ENCODE measurements around the gene ACTL10. TPM values are rescaled to one million over a fixed set of nuclear protein-coding genes. Genes with fewer than 3 reads are reported as not detected.
"Not testable (repeated sequence)": the region's sequence is repeated elsewhere in the genome, so short reads cannot be mapped to it uniquely, and the experiment has no call there.

The ACTL10 gene
- total and polyA plus RNA-seq, 2 donors, result 0.95 to 2.5 TPM

DNA sequence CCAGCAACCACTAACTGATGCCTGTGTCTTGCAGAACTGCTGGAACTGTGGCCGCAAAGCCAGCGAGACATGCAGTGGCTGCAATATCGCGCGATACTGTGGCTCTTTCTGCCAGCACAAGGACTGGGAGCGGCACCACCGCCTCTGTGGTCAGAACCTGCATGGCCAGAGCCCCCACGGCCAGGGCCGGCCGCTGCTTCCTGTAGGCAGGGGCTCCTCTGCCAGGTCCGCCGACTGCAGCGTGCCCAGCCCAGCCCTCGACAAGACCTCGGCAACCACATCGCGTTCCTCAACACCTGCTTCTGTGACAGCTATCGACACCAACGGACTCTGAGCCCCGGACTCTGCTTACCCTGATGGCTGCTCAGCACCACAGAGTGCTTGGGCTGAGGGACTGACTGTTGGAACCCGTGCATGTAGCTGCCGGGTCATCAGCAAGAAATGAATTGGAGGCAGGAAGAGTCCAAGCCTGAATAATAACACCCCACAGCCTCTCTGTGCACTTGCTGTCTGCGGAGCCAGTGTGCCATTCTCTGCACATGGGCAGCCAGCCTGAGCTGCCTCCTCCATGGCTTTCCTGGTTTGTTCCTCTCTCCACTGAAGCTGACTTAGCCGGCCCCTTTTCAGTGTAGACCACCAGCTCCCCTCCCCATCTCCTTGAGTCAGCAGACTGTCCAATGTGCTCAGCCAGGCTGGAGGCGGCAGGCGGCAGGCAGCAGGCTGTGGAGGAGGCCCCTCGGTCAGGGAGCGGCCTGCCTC lies 22.3 kb upstream of the ACTL10 start:
- H3K27ac ChIP-seq (ENCODE audit: low read depth), result no peak overlapping the region
- no peak overlapping the region for H3K4me3 ChIP-seq (ENCODE audit: low read depth, low read length)
- DNase-seq (ENCODE audit: extremely low spot score), result no peak
- WGBS, result 85% methylated on average over 28 of the region's 28 CpGs
- H3K36me3 ChIP-seq (ENCODE audit: insufficient read depth), result no peaks in the 10 kb centered on the region
- no peaks in the 10 kb centered on the region for H3K4me1 ChIP-seq (ENCODE audit: insufficient read depth)

DNA sequence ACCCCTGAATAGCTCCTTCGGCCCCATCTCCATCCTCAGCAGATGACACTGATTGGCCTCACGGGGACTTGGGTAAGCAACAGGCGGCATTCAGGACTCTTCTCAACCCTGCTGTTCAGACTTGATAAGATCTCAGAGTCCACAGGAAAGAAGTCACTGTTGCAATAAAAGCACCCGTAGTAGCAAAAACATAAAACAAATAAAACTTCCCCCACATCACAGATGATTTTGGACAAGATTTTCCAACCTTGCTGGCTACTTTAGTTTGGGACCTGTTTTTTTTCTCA lies 21.7 kb upstream of the ACTL10 start:
- no peaks in the 10 kb centered on the region for H3K4me1 ChIP-seq (ENCODE audit: insufficient read depth)
- no peak for DNase-seq (ENCODE audit: extremely low spot score)
- H3K36me3 ChIP-seq (ENCODE audit: insufficient read depth), result no peaks in the 10 kb centered on the region
- no peak overlapping the region for H3K4me3 ChIP-seq (ENCODE audit: low read depth, low read length)
- WGBS, result 57% methylated on average over 4 of the region's 4 CpGs
- H3K27ac ChIP-seq (ENCODE audit: low read depth), result no peak overlapping the region

DNA sequence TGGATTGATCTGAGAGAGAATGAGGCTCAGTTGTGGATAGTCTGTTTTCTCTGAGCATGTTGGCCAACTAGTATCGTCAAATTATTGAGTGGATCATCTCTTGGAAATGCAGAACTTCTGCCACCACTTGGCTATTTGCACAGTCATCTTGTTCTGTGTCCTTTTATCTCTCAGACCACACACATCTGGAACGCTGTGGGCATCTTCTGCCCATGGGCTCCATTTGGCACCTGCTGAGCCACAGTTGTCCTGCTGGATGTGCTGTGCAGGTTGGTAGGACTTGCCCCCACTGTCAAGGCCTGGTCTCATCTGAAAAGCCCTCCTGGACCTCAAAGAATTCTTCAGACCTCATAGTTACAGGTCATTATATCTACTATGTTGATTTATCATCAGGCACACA lies 21.3 kb upstream of the ACTL10 start:
- H3K27ac ChIP-seq (ENCODE audit: low read depth), result no peak overlapping the region
- 86% methylated on average over 2 of the region's 2 CpGs for whole genome bisulfite sequencing
- H3K4me3 ChIP-seq (ENCODE audit: low read depth, low read length), result no peak overlapping the region
- DNase-seq (ENCODE audit: extremely low spot score), result no peak
- no peaks in the 10 kb centered on the region for H3K36me3 ChIP-seq (ENCODE audit: insufficient read depth)
- no peaks in the 10 kb centered on the region for H3K4me1 ChIP-seq (ENCODE audit: insufficient read depth)

DNA sequence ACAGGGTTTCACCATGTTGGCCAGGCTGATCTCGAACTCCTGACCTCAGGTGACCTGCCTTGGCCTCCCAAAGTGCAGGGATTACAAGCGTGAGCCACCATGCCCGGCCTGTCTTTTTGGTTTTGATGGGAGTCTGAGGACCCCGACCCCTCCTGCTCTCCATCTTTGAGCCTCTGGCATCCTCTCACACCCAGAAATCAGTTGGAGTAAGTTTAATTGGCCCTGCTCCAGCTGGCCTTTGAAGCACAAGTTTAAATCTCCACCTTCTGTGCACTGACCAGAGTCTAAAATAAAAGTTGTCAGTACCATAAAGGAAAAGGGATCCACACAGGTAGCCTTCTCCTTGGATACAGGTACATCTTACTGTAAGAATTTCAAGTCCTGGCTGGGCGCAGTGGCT lies 20.6 kb upstream of the ACTL10 start:
- no peaks in the 10 kb centered on the region for H3K36me3 ChIP-seq (ENCODE audit: insufficient read depth)
- H3K27ac ChIP-seq (ENCODE audit: low read depth), result no peak overlapping the region
- WGBS, result 91% methylated on average over 5 of the region's 5 CpGs
- no peaks in the 10 kb centered on the region for H3K4me1 ChIP-seq (ENCODE audit: insufficient read depth)
- no peak for DNase-seq (ENCODE audit: extremely low spot score)
- H3K4me3 ChIP-seq (ENCODE audit: low read depth, low read length), result no peak overlapping the region

DNA sequence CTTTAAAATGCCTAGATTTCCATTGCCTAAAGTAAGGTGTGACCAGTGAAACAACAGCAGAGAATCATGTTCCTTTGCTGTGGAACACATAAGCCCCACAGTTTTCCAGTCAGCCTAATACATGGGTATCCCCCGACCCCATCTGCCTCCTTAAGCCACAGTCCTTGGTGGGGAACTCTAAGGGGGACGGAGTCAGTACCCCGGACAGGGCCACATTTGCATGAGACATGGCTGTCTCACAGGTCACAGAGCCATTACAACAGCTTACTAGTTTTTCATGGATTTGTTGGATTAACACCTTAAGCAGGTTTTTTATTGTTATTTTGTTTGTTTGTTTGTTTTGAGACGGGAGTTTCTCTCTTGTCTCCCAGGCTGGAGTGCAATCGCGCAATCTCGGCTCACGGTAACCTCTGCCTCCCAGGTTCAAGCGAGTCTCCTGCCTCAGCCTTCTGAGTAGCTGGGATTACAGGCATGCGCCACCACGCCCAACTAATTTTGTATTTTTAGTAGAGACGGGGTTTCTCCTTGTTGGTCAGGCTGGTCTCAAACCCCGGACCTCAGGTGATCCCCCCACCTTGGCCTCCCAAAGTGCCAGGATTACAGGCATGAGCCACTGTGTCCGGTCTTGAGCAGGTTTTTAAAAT lies 19.7 kb upstream of the ACTL10 start:
- not testable (repeated sequence) for H3K4me3 ChIP-seq (ENCODE audit: low read depth, low read length); H3K36me3 ChIP-seq (ENCODE audit: insufficient read depth); DNase-seq (ENCODE audit: extremely low spot score); H3K27ac ChIP-seq (ENCODE audit: low read depth); H3K4me1 ChIP-seq (ENCODE audit: insufficient read depth)
- WGBS, result 79% methylated on average over 14 of the region's 14 CpGs

DNA sequence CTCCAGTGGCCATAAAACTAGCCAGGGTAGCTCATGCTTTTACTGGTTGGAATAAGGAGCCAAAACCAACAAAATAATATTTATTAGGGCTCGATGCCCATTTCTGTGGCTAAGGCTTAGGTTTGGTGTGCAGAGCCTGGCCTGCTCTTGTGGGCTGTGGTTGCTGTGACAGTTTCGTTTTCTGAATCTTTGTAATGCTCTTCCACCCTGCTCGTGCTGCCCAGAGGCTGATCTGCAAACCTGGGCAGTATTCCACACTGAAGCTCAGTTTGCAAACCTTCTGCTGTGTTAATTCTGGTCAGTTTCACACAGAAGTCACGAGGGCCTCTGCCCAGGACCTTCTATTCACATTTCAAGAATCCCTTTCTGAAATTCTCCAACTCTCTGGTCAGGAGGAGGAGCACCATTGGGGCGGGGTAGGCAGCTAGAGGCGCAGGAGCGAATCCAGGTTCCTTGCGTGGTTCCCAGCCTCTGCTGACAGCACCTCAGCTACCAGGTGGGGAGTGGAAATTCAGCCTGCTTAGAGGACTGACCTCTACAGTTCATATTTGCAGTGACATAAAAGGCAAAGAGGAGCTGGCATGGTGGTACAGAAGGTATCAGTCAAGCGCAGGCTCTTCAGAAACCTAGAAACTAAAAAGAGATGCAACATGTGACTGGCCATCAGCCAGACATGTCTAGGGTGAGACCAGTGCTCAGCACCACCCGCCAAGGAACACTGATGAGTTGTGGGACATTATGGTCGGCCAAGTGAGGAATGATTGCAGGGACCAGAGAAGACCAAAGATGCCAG lies 18.9 kb upstream of the ACTL10 start:
- Histone ChIP-seq H3K27ac (ENCODE audit: low read depth) (no peak overlapping the region), H3K36me3 (ENCODE audit: insufficient read depth) (no peaks in the 10 kb centered on the region), H3K4me1 (ENCODE audit: insufficient read depth) (no peaks in the 10 kb centered on the region), H3K4me3 (ENCODE audit: low read depth, low read length) (no peak overlapping the region)
- no peak for DNase-seq (ENCODE audit: extremely low spot score)
- 76% methylated on average over 11 of the region's 11 CpGs for WGBS

DNA sequence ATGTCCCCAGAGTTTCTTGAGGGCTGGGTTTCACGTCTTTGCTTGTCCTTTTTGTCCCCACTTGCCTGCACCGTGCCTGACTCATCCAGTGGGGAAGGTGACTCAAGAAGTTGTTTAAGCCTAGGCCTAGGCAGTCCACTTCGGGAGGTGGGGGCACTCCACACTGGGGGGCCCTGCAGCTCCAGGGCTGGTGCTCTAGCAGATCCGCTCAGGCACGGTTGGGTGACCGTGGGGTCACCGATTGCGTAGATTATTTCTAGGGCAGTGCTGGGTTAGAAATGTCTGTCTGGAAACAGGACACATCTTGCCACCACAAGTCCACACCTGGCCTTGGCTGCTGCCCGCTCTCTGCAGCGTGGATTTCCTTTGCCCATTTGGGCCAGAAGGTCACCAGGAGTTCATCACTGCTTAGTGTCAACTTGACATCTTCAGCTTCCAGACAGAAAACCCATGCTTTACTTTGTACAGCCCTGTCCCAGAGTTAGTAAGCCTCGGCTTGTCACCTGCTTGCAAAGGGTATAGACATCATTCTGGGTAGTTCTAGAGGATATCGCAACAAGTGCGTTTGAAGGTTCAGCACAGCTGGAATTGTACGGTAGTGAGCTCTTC lies 18.2 kb upstream of the ACTL10 start:
- 73% methylated on average over 14 of the region's 14 CpGs for WGBS
- Histone ChIP-seq H3K4me1 (ENCODE audit: insufficient read depth) (no peaks in the 10 kb centered on the region), H3K36me3 (ENCODE audit: insufficient read depth) (no peaks in the 10 kb centered on the region), H3K27ac (ENCODE audit: low read depth) (no peak overlapping the region), H3K4me3 (ENCODE audit: low read depth, low read length) (no peak overlapping the region)
- DNase-seq (ENCODE audit: extremely low spot score), result no peak

DNA sequence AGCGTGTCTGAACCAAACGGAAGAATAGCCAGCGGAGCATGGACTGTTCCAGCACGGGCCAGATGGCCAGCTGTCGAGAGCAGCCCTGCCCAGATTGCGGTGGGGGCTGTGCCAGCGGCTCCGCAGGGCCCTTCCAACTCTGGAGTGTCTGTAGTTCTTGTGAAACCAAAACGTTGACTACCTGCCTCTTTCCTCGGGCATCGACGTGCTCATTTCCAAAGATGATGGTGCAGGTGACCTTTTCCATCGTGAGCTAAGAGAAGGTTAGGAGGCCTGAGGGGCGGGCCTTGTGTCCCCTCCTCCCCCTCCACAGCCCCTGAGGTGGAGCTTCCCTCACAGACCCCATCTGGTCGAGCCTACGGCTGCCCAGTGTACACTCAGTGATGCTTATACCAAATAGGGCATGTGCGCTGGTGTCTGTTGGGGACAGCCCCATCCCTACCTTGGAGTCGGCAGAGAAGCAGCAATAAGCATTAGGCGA lies 17.5 kb upstream of the ACTL10 start:
- H3K4me3 ChIP-seq (ENCODE audit: low read depth, low read length), result no peak overlapping the region
- H3K36me3 ChIP-seq (ENCODE audit: insufficient read depth), result no peaks in the 10 kb centered on the region
- 46% methylated on average over 19 of the region's 19 CpGs for WGBS
- H3K4me1 ChIP-seq (ENCODE audit: insufficient read depth), result no peaks in the 10 kb centered on the region
- DNase-seq (ENCODE audit: extremely low spot score), result no peak
- H3K27ac ChIP-seq (ENCODE audit: low read depth), result no peak overlapping the region

DNA sequence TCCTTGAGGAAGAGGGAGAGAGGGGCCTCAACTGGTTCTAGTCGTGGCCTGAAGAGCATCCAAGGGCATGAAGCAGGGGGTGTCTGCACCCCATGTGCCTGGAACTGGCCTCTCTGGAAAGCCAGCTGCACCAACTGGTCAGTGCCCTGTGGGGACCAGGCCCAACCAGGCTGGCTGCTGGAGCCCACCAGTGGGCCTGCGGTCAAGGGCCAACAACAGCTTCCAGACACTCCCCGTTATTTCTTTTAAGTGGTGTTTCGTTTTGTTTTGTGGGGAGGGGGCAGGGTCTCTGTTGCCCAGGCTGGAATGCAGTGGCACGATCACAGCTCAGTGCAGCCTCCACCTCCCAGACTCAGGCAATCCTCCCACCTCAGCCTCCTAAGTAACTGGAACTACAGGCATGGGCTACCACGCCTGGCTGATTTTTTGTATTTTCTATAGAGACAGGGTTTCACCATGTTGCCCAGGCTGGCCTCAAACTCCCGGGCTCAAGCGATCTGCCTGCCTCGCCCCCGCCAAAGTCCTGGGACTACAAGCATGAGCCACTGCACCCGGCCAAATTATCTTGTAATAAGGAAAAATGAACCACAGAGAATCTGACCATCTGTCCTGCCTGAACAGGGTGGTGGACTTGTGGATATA lies 16.5 kb upstream of the ACTL10 start:
- Histone ChIP-seq H3K36me3 (ENCODE audit: insufficient read depth) (no peaks in the 10 kb centered on the region), H3K27ac (ENCODE audit: low read depth) (peak overlapping the region; percentile 38), H3K4me1 (ENCODE audit: insufficient read depth) (no peaks in the 10 kb centered on the region), H3K4me3 (ENCODE audit: low read depth, low read length) (no peak overlapping the region)
- no peak for DNase-seq (ENCODE audit: extremely low spot score)
- 83% methylated on average over 11 of the region's 11 CpGs for WGBS

DNA sequence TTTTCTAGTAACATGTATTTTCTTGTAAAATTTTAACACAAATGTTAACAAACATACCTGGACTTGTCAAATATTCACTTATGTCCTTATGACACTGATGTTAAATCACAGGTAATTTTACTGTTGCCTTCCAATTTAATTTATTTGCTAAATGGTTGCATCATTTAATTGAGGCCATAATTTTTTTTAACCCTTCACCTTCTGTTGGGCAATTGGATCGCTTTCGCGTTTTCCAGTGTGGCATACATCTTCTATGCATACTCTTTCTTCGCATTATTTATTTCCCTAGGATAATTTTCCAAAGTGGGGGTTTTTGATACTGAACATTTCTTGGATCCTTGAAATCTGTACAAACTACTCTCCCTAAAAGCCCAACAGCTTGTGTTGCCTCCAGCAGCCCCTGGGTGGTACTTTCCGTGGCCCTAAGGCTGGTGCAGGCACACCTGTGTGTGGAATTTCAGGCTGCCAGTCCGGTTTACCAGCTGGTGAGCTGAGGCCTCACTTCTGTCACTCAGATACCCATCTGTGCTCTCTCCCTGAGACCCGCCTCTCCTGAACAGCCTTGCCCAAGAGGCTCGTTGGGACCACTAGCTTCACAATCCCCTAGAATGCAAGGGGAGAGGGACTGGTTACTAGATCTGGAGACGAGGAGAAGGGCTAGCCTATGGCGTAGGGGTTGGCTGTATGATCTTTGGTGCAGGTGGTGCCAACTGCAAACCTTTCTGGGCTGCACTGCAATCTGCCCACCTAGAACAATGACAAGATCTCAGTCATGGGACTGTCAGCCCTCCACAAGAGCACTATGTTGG lies 15.8 kb upstream of the ACTL10 start:
- H3K27ac ChIP-seq (ENCODE audit: low read depth), result no peak overlapping the region
- no peaks in the 10 kb centered on the region for H3K36me3 ChIP-seq (ENCODE audit: insufficient read depth)
- no peak overlapping the region for H3K4me3 ChIP-seq (ENCODE audit: low read depth, low read length)
- no peak for DNase-seq (ENCODE audit: extremely low spot score)
- WGBS, result 74% methylated on average over 10 of the region's 10 CpGs
- H3K4me1 ChIP-seq (ENCODE audit: insufficient read depth), result no peaks in the 10 kb centered on the region

DNA sequence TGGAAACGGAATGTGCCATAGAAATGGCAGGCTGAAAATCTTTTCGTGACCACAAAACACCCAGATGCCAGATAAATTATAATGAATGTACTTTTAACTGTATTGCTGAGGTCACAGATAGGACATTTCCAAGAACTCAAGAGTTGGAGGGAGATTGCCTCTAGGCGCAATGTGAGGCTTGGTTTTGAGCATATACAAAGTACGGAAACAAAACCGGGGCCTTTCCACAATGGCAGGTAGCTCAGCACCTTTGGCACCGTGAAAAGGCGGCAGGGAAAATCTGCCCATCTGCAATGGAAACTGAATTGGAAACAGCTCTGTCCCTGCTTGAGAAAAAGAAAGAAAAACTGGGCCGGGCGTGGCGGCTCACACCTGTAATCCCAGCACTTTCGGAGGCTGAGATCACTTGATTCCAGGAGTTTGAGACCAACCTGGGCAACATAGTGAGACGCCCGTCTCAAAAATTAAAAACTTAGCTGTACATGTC lies 15.1 kb upstream of the ACTL10 start:
- no peaks in the 10 kb centered on the region for H3K4me1 ChIP-seq (ENCODE audit: insufficient read depth)
- no peak for DNase-seq (ENCODE audit: extremely low spot score)
- peak overlapping the region; percentile 19 for H3K27ac ChIP-seq (ENCODE audit: low read depth)
- H3K36me3 ChIP-seq (ENCODE audit: insufficient read depth), result no peaks in the 10 kb centered on the region
- 80% methylated on average over 13 of the region's 13 CpGs for WGBS
- no peak overlapping the region for H3K4me3 ChIP-seq (ENCODE audit: low read depth, low read length)

DNA sequence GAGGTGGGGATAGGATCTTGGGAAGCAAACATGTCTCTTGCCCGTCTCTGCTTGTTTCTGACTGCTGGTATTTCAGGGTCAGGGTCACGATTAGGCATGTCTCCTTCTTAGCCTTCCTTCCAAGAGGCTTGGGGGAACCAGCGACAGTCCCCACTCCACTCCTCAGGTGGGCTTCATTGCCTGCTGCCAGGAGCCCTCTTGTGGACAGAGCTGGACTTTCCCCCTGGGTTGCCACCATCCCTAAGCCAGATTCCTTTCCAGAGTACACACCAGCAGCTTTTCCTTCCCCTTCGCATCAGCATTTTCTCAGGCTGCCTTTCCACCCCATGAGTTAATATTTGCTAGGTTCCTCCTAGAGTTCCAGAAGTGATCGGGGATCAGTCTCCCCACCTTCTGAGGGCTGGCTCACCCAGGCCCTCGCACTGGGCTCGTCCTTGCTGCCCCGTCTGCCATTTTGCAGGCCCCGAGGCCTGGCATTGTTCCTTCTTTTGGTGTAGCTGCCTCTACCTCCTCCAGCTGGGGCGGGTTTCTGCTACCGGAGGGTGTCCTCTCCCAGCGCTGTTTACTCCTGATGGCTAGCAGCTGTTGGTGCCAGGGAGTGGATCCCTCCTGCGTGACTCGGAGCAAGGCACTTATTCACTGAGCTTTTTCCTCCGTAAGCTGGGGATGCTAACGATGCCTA lies 13.4 kb upstream of the ACTL10 start:
- Histone ChIP-seq H3K4me1 (ENCODE audit: insufficient read depth) (no peaks in the 10 kb centered on the region), H3K27ac (ENCODE audit: low read depth) (no peak overlapping the region), H3K36me3 (ENCODE audit: insufficient read depth) (no peaks in the 10 kb centered on the region), H3K4me3 (ENCODE audit: low read depth, low read length) (no peak overlapping the region)
- 22% methylated on average over 16 of the region's 16 CpGs for WGBS
- DNase-seq (ENCODE audit: extremely low spot score), result no peak
